Right lobe of liver (tissue), 6 donors: Measurements from ENCODE around the gene DNTTIP2. TPM values are rescaled to one million over a fixed set of nuclear protein-coding genes. Genes with fewer than 3 reads are reported as not detected.
"Not testable (repeated sequence)": the region's sequence is repeated elsewhere in the genome, so short reads cannot be mapped to it uniquely, and the experiment has no call there.

Experiments
- ATAC-seq, 4 donors: fragments of 200-7000 bp; cut with Tn5 transposase; one replicate each; pipeline ENCODE4 v1.9.1; 2020; ENCODE audit warnings: mild to moderate bottlenecking in 4 of 4, moderate library complexity in 4 of 4
- DNase-seq, 3 donors: peaks; one replicate each; pipeline ENCODE4 v3.0.0-alpha.2; 2020
- H3K27ac ChIP-seq, 3 donors: fragments of 200-600 bp; one replicate each; pipeline ENCODE4 v1.8.0; 2022
- H3K27me3 ChIP-seq, 2 donors: fragments of 200-600 bp; one replicate each; pipeline ENCODE4 v1.8.0; 2022
- H3K36me3 ChIP-seq, 4 donors: fragments of 200-600 bp; sonication (generic) in 1 of 4; one replicate each; pipeline versions ENCODE4 v1.5.1 to v1.8.0; 2017 to 2022; ENCODE audit warnings: control low read depth in 1 of 4
- H3K4me1 ChIP-seq, 4 donors: fragments of 200-600 bp; sonication (generic) in 1 of 4; one replicate each; pipeline versions ENCODE4 v1.5.1 to v1.8.0; 2017 to 2022; ENCODE audit warnings: control low read depth in 1 of 4
- H3K4me3 ChIP-seq, 3 donors: fragments of 200-600 bp; one replicate each; pipeline ENCODE4 v1.8.0; 2022
- H3K9me3 ChIP-seq, 4 donors: fragments of 200-600 bp; sonication (generic) in 1 of 4; one replicate each; pipeline versions ENCODE4 v1.5.1 to v1.8.0; 2017 to 2022; ENCODE audit warnings: control low read depth in 1 of 4
- POLR2A ChIP-seq: fragments of 450-650 bp; IDR thresholded peaks from one replicate; pipeline ENCODE4 v1.6.1; 2017; ENCODE audit warnings: antibody characterized with exemption, mild to moderate bottlenecking
- WGBS: methylation state at CpG from one replicate; pipeline ENCODE4 v1.1.6; 2018; ENCODE audit warnings: low coverage, low lambda C conversion rate; ENCODE audit not compliant: insufficient coverage; ENCODE audit errors: missing lambda C conversion rate; 5-methylcytosine and 5-hydroxymethylcytosine counted together
- intact Hi-C, 2 donors: fragments of 100-400 bp; cut with DNase I; formaldehyde crosslinking; loops; one replicate each; pipeline versions ENCODE4 v1.11.2 to v1.14.1; 2022
- total RNA-seq, 6 experiments: library from RNA; depleted of rRNA in 2 of 6; stranded (reverse); fragments of >200 nt in 2 of 6; fragmentation: NEBNext Ultra II Directional in 3 of 6; extraction: Animal tissue kit (Norgen Biotek cat#: 25700) in 3 of 6; gene quantifications; one replicate each; pipeline versions ENCODE4 v1.1.0 to v1.2.4, GENCODE V29; 2016 to 2023
- TF ChIP-seq, protein P1 (sequence below), 4 donors: fragments of 200-600 bp in 3 of 4; fragments of 450-650 bp in 1 of 4; IDR thresholded peaks; one replicate each; pipeline versions ENCODE4 v1.5.1 to v1.8.0; 2016 to 2022; ENCODE audit warnings: antibody characterized with exemption in 4 of 4, mild to moderate bottlenecking in 2 of 4
- donor health status: DM: no; HTN: yes; CAD: no.
- donor health status: DM: no; HTN: no; CAD: no.
- donor health status: DM: no; HTN: no; CAD: no.
- donor health status: DM: no; HTN: yes; CAD: no.
- donor health status: DM: no; HTN: yes; CAD: no.

The DNTTIP2 gene
- total RNA-seq, 6 experiments from 2014 or later: 15.0 to 27.0 (median 22.2) TPM

DNA sequence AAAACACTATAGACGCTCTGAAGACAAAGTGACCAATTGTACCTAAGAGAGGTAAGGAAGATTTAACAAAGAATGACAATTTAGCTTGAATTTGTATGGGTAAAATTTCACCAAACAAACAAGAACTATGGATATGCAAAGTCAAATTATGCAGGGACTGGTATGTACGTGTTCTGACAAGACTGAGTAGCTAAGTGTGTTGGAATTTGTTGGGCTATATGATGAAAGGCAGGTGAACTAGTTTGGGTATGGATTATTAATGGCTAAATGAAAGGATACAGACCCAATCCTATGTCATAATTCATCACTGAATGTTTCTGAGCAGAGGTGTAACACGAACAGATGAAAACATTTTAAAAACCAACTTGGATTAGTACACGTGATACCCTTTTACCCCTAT lies 7.6 kb downstream of the DNTTIP2 start:
- no peak for DNase-seq
- H3K27me3 ChIP-seq: no peaks in the 10 kb centered on the region
- WGBS: 78% methylated on average over 4 of the region's 4 CpGs
- no peak for TF ChIP-seq POLR2A
- H3K4me3 ChIP-seq: no peak overlapping the region
- no peak overlapping the region for H3K27ac ChIP-seq
- ATAC-seq: no peak
- peaks cover 0 to 5% (median 2%) of the 10 kb centered on the region in 4 donors for H3K4me1 ChIP-seq
- intact Hi-C loops: no loop called here
- no peaks in the 10 kb centered on the region for H3K9me3 ChIP-seq
- H3K36me3 ChIP-seq: peaks cover 0 to 80% (median 36%) of the 10 kb centered on the region in 4 donors

DNA sequence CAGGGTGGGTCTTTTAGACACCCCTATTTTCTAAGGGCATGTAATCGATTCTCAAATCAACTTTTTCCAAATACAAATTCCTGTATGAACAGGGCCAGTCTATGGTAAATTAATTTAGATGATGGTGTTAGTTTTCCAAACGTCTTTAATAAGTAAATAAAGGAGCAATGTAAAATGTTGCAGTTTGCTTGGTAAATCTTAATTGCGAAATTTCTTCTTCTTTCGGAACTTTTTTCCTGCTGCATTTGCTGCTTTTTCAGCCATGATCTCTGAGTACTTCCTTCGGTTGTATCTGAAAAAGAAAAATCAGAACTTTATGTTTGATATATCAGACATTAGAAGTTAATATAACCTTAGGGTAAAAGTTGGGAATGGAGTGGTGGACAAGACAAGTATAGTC lies 9.4 kb downstream of the DNTTIP2 start:
- no peaks in the 10 kb centered on the region for H3K27me3 ChIP-seq
- peaks cover 0 to 64% (median 36%) of the 10 kb centered on the region in 4 donors for H3K36me3 ChIP-seq
- H3K9me3 ChIP-seq: no peaks in the 10 kb centered on the region
- DNase-seq (no peak), ATAC-seq (no peak)
- intact Hi-C loops: no loop called here
- H3K27ac ChIP-seq: no peak overlapping the region
- 81% methylated on average over 5 of the region's 5 CpGs for WGBS
- TF ChIP-seq, protein P1, sequence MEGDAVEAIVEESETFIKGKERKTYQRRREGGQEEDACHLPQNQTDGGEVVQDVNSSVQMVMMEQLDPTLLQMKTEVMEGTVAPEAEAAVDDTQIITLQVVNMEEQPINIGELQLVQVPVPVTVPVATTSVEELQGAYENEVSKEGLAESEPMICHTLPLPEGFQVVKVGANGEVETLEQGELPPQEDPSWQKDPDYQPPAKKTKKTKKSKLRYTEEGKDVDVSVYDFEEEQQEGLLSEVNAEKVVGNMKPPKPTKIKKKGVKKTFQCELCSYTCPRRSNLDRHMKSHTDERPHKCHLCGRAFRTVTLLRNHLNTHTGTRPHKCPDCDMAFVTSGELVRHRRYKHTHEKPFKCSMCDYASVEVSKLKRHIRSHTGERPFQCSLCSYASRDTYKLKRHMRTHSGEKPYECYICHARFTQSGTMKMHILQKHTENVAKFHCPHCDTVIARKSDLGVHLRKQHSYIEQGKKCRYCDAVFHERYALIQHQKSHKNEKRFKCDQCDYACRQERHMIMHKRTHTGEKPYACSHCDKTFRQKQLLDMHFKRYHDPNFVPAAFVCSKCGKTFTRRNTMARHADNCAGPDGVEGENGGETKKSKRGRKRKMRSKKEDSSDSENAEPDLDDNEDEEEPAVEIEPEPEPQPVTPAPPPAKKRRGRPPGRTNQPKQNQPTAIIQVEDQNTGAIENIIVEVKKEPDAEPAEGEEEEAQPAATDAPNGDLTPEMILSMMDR (IDR thresholded peaks at IDR 0.05): no peak
- no peak for TF ChIP-seq POLR2A
- no peak overlapping the region for H3K4me3 ChIP-seq
- no peaks in the 10 kb centered on the region for H3K4me1 ChIP-seq

GRCh38 chr1:93868492-93868891 lies 10.5 kb downstream of the DNTTIP2 start:
- DNase-seq, H3K9me3 ChIP-seq, ATAC-seq, H3K4me3 ChIP-seq, H3K4me1 ChIP-seq, H3K27me3 ChIP-seq, H3K27ac ChIP-seq, intact Hi-C loops: not testable (repeated sequence)
- WGBS: no CpG with 5 or more reads among the region's 1 CpG
- peaks cover 0 to 53% (median 32%) of the 10 kb centered on the region in 4 donors for H3K36me3 ChIP-seq

GRCh38 chr1:93865253-93865652 lies 13.8 kb downstream of the DNTTIP2 start:
- Histone ChIP-seq H3K9me3 (no peaks in the 10 kb centered on the region), H3K27me3 (no peaks in the 10 kb centered on the region), H3K36me3 (peaks cover 0 to 20% (median 10%) of the 10 kb centered on the region in 4 donors), H3K27ac (no peak overlapping the region), H3K4me3 (no peak overlapping the region), H3K4me1 (no peaks in the 10 kb centered on the region)
- WGBS: 83% methylated on average over 5 of the region's 5 CpGs
- no peak for DNase-seq
- intact Hi-C loops: no loop called here
- no peak for ATAC-seq
- TF ChIP-seq, protein P1 (IDR thresholded peaks at IDR 0.05): no peak
- no peak for TF ChIP-seq POLR2A

DNA sequence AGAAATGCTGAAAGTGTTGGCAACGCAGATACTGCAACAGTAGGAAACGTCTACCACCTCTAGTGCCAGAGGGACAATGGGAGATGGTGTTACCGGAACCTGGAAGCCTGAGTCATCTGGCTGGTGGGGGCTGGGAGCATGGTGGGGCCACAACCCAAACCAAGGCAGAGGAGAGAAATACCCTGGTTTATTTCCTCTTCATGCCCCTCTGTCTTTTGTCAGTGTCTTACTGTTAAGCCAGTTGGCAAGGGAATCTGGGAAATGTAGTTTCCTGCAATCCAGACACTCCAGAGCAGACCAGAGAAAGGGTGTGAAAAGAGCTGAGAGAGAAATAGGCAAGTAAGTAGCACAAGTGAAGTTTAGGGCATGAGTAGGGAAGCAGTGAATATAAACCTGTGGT lies 14.8 kb downstream of the DNTTIP2 start:
- Histone ChIP-seq H3K27me3 (no peaks in the 10 kb centered on the region), H3K9me3 (no peaks in the 10 kb centered on the region), H3K36me3 (peaks cover 0 to 9% (median 2%) of the 10 kb centered on the region in 4 donors), H3K27ac (no peak overlapping the region), H3K4me3 (no peak overlapping the region), H3K4me1 (no peaks in the 10 kb centered on the region)
- TF ChIP-seq POLR2A: no peak
- TF ChIP-seq, protein P1 (IDR thresholded peaks at IDR 0.05): no peak
- WGBS: no CpG with 5 or more reads among the region's 3 CpGs
- ATAC-seq: no peak
- DNase-seq: no peak
- intact Hi-C loops: no loop called here

DNA sequence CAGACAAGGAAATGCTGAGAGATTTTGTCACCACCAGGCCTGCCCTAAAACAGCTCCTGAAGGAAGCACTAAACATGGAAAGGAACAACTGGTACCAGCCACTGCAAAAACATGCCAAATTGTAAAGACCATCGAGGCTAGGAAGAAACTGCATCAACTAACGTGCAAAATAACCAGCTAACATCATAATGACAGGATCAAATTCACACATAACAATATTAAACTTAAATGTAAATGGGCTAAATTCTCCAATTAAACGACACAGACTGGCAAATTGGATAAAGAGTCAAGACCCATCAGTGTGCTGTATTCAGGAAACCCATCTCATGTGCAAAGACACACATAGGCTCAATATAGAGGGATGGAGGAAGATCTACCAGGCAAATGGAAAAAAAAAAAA lies 21.4 kb downstream of the DNTTIP2 start:
- H3K4me3 ChIP-seq, H3K4me1 ChIP-seq, H3K9me3 ChIP-seq, ATAC-seq, H3K36me3 ChIP-seq, DNase-seq, H3K27me3 ChIP-seq, intact Hi-C loops, H3K27ac ChIP-seq: not testable (repeated sequence)
- WGBS: 51% methylated on average over 3 of the region's 3 CpGs

- DNase-seq, H3K4me3 ChIP-seq, intact Hi-C loops, H3K27ac ChIP-seq, H3K27me3 ChIP-seq, H3K9me3 ChIP-seq, ATAC-seq, H3K4me1 ChIP-seq, H3K36me3 ChIP-seq: not testable (repeated sequence)
- 87% methylated on average over 5 of the region's 9 CpGs for WGBS
Observed at GRCh38 chr1:93855983-93856382, 23.0 kb downstream of the DNTTIP2 start.
